Measurements from ENCODE around the gene U2AF1.
"Not testable (repeated sequence)": the region's sequence is repeated elsewhere in the genome, so short reads cannot be mapped to it uniquely, and the experiment has no call there.

- TF ChIP-seq CTCF (IDR thresholded peaks at IDR 0.05; ENCODE audit: insufficient read depth, low read length); REST (IDR thresholded peaks at IDR 0.05; ENCODE audit: insufficient replicate concordance, low read depth); POLR2AphosphoS5 (IDR thresholded peaks at IDR 0.05; ENCODE audit: low read depth); GABPA (IDR thresholded peaks at IDR 0.05; ENCODE audit: low read depth): not testable (repeated sequence)
These were observed 46.2 kb upstream of the U2AF1 start for GRCh38 chr21:43153601-43154000.
